ENCODE measurements around the gene NKX2-2.

GRCh38 chr20:21550587-21550986 is 36.7 kb upstream of the NKX2-2 start:
- TF ChIP-seq FOXP2 (optimal IDR thresholded peaks at IDR 0.05; ENCODE audit: borderline replicate concordance, extremely low read depth, extremely low read length, insufficient read depth) = no peak
- no peak for TF ChIP-seq REST (IDR thresholded peaks at IDR 0.05; ENCODE audit: insufficient read depth in 1 of 2, low read depth in 2 of 2, low read length in 2 of 2)
- TF ChIP-seq POLR2AphosphoS5 (IDR thresholded peaks at IDR 0.05; ENCODE audit: low read depth, low read length) = no peak
- no peak for TF ChIP-seq SIN3A (IDR thresholded peaks at IDR 0.05; ENCODE audit: borderline replicate concordance, insufficient read depth, low read length)

All from PFSK-1 (cell line).